H9 (cell line): ENCODE data around the gene LMCD1. TPM values are rescaled to one million over a fixed set of nuclear protein-coding genes. Genes with fewer than 3 reads are reported as not detected.

ENCODE experiments used
- DNase-seq: peaks from one replicate; pipeline ENCODE4 v3.0.0-alpha.2; 2017
- H2AFZ ChIP-seq: one replicate; pipeline ENCODE4 v1.6.1; 2013; ENCODE audit warnings: mild to moderate bottlenecking, low read length, control low read depth, moderate library complexity
- H2AK5ac ChIP-seq: 2 replicates; pipeline ENCODE4 v1.6.1; 2013; ENCODE audit warnings: low read length, control low read depth, mixed read lengths; ENCODE audit not compliant: insufficient read length
- H2BK120ac ChIP-seq: one replicate; pipeline ENCODE4 v1.6.1; 2013; ENCODE audit warnings: low read depth, mild to moderate bottlenecking, low read length, control low read depth, inconsistent platforms; ENCODE audit not compliant: poor library complexity, severe bottlenecking
- H2BK12ac ChIP-seq: 2 replicates; pipeline ENCODE4 v1.6.1; 2013; ENCODE audit warnings: low read length, control low read depth, mixed read lengths, low read depth; ENCODE audit not compliant: insufficient read length
- H2BK15ac ChIP-seq: 2 replicates; pipeline ENCODE4 v1.6.1; 2013; ENCODE audit warnings: low read depth, low read length, control low read depth
- H2BK20ac ChIP-seq: one replicate; pipeline ENCODE4 v1.6.1; 2013; ENCODE audit warnings: low read depth, mild to moderate bottlenecking, low read length, control low read depth, inconsistent platforms; ENCODE audit not compliant: poor library complexity, severe bottlenecking
- H2BK5ac ChIP-seq: 2 replicates; pipeline ENCODE4 v1.6.1; 2013; ENCODE audit warnings: low read length, control low read depth, mixed read lengths; ENCODE audit not compliant: insufficient read length
- H3K14ac ChIP-seq: 2 replicates; pipeline ENCODE4 v1.6.1; 2013; ENCODE audit warnings: low read length, control low read depth; ENCODE audit not compliant: insufficient read depth
- H3K18ac ChIP-seq: 2 replicates; pipeline ENCODE4 v1.6.1; 2013; ENCODE audit warnings: low read depth, mild to moderate bottlenecking, mixed read lengths, low read length, control low read depth; ENCODE audit not compliant: insufficient read length
- H3K23ac ChIP-seq: 2 replicates; pipeline ENCODE4 v1.6.1; 2013; ENCODE audit warnings: low read length, control low read depth, mixed read lengths, low read depth; ENCODE audit not compliant: insufficient read length
- H3K23me2 ChIP-seq: 2 replicates; pipeline ENCODE4 v1.6.1; 2013; ENCODE audit warnings: low read depth, mild to moderate bottlenecking, mixed read lengths, low read length, control low read depth; ENCODE audit not compliant: insufficient read length, poor library complexity, severe bottlenecking
- H3K27ac ChIP-seq: 2 replicates; pipeline ENCODE4 v1.5.1; 2013; ENCODE audit warnings: low read length, control low read depth, mixed read lengths, low read depth; ENCODE audit not compliant: insufficient read length
- H3K27me3 ChIP-seq: 2 replicates; pipeline ENCODE4 v1.6.1; 2013; ENCODE audit warnings: low read length, control low read depth, inconsistent platforms; ENCODE audit not compliant: insufficient read depth
- H3K4ac ChIP-seq: 2 replicates; pipeline ENCODE4 v1.6.1; 2013; ENCODE audit warnings: low read depth, mild to moderate bottlenecking, control low read depth, inconsistent platforms, low read length, moderate library complexity
- H3K4me1 ChIP-seq: 2 replicates; pipeline ENCODE4 v1.6.1; 2013; ENCODE audit warnings: low read length, control low read depth, inconsistent platforms; ENCODE audit not compliant: insufficient read depth
- H3K4me2 ChIP-seq: 2 replicates; pipeline ENCODE4 v1.6.1; 2013; ENCODE audit warnings: low read length, control low read depth, mixed read lengths; ENCODE audit not compliant: insufficient read length, insufficient read depth
- H3K56ac ChIP-seq: 2 replicates; pipeline ENCODE4 v1.6.1; 2013; ENCODE audit warnings: low read depth, mild to moderate bottlenecking, mixed read lengths, low read length, control low read depth; ENCODE audit not compliant: insufficient read length
- H3K79me1 ChIP-seq: 2 replicates; pipeline ENCODE4 v1.6.1; 2013; ENCODE audit warnings: low read depth, mild to moderate bottlenecking, moderate library complexity, low read length, control low read depth, inconsistent platforms; ENCODE audit not compliant: insufficient read depth, poor library complexity, severe bottlenecking
- H3K79me2 ChIP-seq: 2 replicates; pipeline ENCODE4 v1.6.1; 2013; ENCODE audit warnings: low read length, control low read depth, inconsistent platforms; ENCODE audit not compliant: insufficient read depth
- H3K9ac ChIP-seq: 2 replicates; pipeline ENCODE4 v1.6.1; 2013; ENCODE audit warnings: low read length, control low read depth, mixed read lengths; ENCODE audit not compliant: insufficient read length; ENCODE audit errors: extremely low read depth
- H3K9me3 ChIP-seq: one replicate; pipeline ENCODE4 v1.6.1; 2013; ENCODE audit warnings: low read depth, low read length, inconsistent platforms; ENCODE audit not compliant: control insufficient read depth
- H3T11ph ChIP-seq: one replicate; pipeline ENCODE4 v1.6.1; 2013; ENCODE audit warnings: mild to moderate bottlenecking, low read length, control low read depth, inconsistent platforms
- H4K20me1 ChIP-seq: one replicate; pipeline ENCODE4 v1.6.1; 2013; ENCODE audit not compliant: control insufficient read depth, insufficient read length, insufficient read depth
- H4K5ac ChIP-seq: 2 replicates; pipeline ENCODE4 v1.6.1; 2013; ENCODE audit warnings: low read depth, mild to moderate bottlenecking, mixed read lengths, low read length, control low read depth; ENCODE audit not compliant: insufficient read length
- H4K8ac ChIP-seq: replicated peaks from 2 replicates; pipeline ENCODE4 v1.6.1; 2013; ENCODE audit warnings: low read length, control low read depth, mixed read lengths, low read depth; ENCODE audit not compliant: insufficient read length
- H4K91ac ChIP-seq: 2 replicates; pipeline ENCODE4 v1.6.1; 2013; ENCODE audit warnings: low read depth, mild to moderate bottlenecking, moderate library complexity, mixed read lengths, low read length, control low read depth; ENCODE audit not compliant: insufficient read length
- H3K27ac Mint-ChIP-seq, 3 experiments: 2 replicates in 2 of 3; 3 replicates in 1 of 3; pipeline ENCODE4 v1.8.0; 2020 to 2021; ENCODE audit warnings: mixed read lengths in 3 of 3, mild to moderate bottlenecking in 1 of 3, moderate library complexity in 1 of 3
- H3K27me3 Mint-ChIP-seq: 2 replicates; pipeline ENCODE4 v1.8.0; 2021; ENCODE audit warnings: low read depth, mild to moderate bottlenecking, moderate library complexity, mixed read lengths
- H3K36me3 Mint-ChIP-seq, 3 experiments: 2 replicates in 2 of 3; 3 replicates in 1 of 3; pipeline ENCODE4 v1.8.0; 2020 to 2021; ENCODE audit warnings: low read depth in 3 of 3, mixed read lengths in 3 of 3; ENCODE audit not compliant: insufficient read depth in 1 of 3
- H3K4me1 Mint-ChIP-seq, 2 experiments: 2 replicates each; pipeline ENCODE4 v1.8.0; 2020; ENCODE audit warnings: mixed read lengths in 2 of 2
- H3K4me3 Mint-ChIP-seq, 2 experiments: 2 replicates in 1 of 2; 3 replicates in 1 of 2; pipeline ENCODE4 v1.8.0; 2020 to 2021; ENCODE audit warnings: mild to moderate bottlenecking in 2 of 2, mixed read lengths in 2 of 2, moderate library complexity in 1 of 2
- H3K9me3 Mint-ChIP-seq, 2 experiments: 2 replicates in 1 of 2; 3 replicates in 1 of 2; pipeline ENCODE4 v1.8.0; 2020; ENCODE audit warnings: mild to moderate bottlenecking in 2 of 2, mixed read lengths in 2 of 2, moderate library complexity in 1 of 2
- CTCF ChIP-seq: fragments of 200-600 bp; sonication (generic); conservative IDR thresholded peaks from 3 replicates; pipeline ENCODE4 v1.8.0; 2021; ENCODE audit warnings: antibody characterized with exemption, mild to moderate bottlenecking
- WGBS: extraction: QIAGEN DNeasy Blood & Tissue Kit; methylation state at CpG from one replicate; pipeline ENCODE4 v1.1.7; 2013; ENCODE audit warnings: missing lambda C conversion rate, low lambda C conversion rate, mixed read lengths; ENCODE audit not compliant: insufficient read length; ENCODE audit errors: extremely low coverage; 5-methylcytosine and 5-hydroxymethylcytosine counted together
- total RNA-seq: library from RNA; stranded (reverse); gene quantifications from 2 replicates; pipeline ENCODE4 v1.2.1, GENCODE V29; 2021

The LMCD1 gene
- total RNA-seq, 1 experiment from 2014 or later = 19.2 TPM

GRCh38 chr3:8523041-8523440 lies 21.4 kb downstream of the LMCD1 start:
- no peak overlapping the region for H2BK15ac ChIP-seq
- H4K5ac ChIP-seq = no peak overlapping the region
- no peak overlapping the region for H3K23ac ChIP-seq
- no peak overlapping the region for H3K27ac ChIP-seq
- no peak overlapping the region for H2BK12ac ChIP-seq
- H3K9me3 Mint-ChIP-seq = peaks cover 0 to 3% of the 10 kb centered on the region in 2 experiments; a peak in 2 of 5 replicates
- no peaks in the 10 kb centered on the region for H3K27me3 Mint-ChIP-seq
- H3K79me1 ChIP-seq = no peaks in the 10 kb centered on the region
- no peak overlapping the region for H3T11ph ChIP-seq
- no peak for TF ChIP-seq CTCF
- H3K4ac ChIP-seq = no peak overlapping the region
- no peaks in the 10 kb centered on the region for H3K79me2 ChIP-seq
- H3K4me3 Mint-ChIP-seq = no peak overlapping the region
- no peak overlapping the region for H2BK120ac ChIP-seq
- H4K20me1 ChIP-seq = no peaks in the 10 kb centered on the region
- H3K36me3 Mint-ChIP-seq = peaks cover 8 to 26% (median 25%) of the 10 kb centered on the region in 3 experiments; a peak in 6 of 7 replicates
- no peak overlapping the region for H3K27ac Mint-ChIP-seq
- DNase-seq = no peak
- H2BK20ac ChIP-seq = no peak overlapping the region
- H4K91ac ChIP-seq = no peak overlapping the region
- H3K23me2 ChIP-seq = no peaks in the 10 kb centered on the region
- H3K18ac ChIP-seq = no peak overlapping the region
- no peak overlapping the region for H3K9ac ChIP-seq
- peaks cover 25 to 36% of the 10 kb centered on the region in 2 experiments for H3K4me1 Mint-ChIP-seq
- H2BK5ac ChIP-seq = no peak overlapping the region
- H3K4me2 ChIP-seq = no peak overlapping the region
- no CpG with 5 or more reads among the region's 1 CpG for WGBS
- H4K8ac ChIP-seq = no peak overlapping the region
- H3K4me1 ChIP-seq = peaks cover 4% of the 10 kb centered on the region; the same call in 1 of the 2 replicates
- H3K27me3 ChIP-seq = no peaks in the 10 kb centered on the region
- H2AFZ ChIP-seq = no peak overlapping the region
- no peaks in the 10 kb centered on the region for H3K9me3 ChIP-seq
- H2AK5ac ChIP-seq = no peak overlapping the region
- no peak overlapping the region for H3K56ac ChIP-seq
- no peak overlapping the region for H3K14ac ChIP-seq
